GM18505 (cell line): Measurements from ENCODE around the gene CATSPER4.
"Not testable (repeated sequence)": the region's sequence is repeated elsewhere in the genome, so short reads cannot be mapped to it uniquely, and the experiment has no call there.

Source experiments
- ATAC-seq: cut with Tn5 transposase; IDR thresholded peaks from one replicate; pipeline ENCODE4 v1.9.1; 2021; ENCODE audit not compliant: unreplicated experiment
- POLR2A ChIP-seq: IDR thresholded peaks from 4 replicates; pipeline ENCODE4 v1.6.1; 2011; ENCODE audit warnings: borderline replicate concordance; ENCODE audit not compliant: insufficient read depth, insufficient read length; ENCODE audit errors: extremely low read depth

CATSPER4 gene

GRCh38 chr1:26220199-26220912 lies 30.0 kb downstream of the CATSPER4 start:
- no peak for TF ChIP-seq POLR2A
- ATAC-seq, result no peak

DNA sequence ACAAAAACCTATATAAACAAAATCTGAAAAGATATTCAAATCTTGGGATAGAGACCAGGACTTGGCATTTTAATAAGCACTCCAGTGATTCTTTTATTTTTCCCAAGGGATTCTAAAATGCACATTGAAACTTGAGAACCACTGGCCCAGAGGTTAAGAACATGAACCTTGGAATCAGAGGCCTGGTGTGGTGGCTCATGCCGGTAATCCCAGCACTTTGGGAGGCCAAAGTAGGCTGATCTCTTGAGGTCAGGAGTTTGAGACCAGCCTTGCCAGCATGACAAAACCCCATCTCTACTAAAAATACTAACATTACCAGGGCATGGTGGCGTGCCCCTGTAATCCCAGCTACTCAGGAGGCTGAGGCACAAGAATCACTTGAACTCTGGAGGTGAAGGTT lies 30.7 kb downstream of the CATSPER4 start:
- no peak for ATAC-seq
- no peak for TF ChIP-seq POLR2A

- no peak for TF ChIP-seq POLR2A
- no peak for ATAC-seq
Measured at GRCh38 chr1:26224606-26225005, 34.2 kb downstream of the CATSPER4 start.

GRCh38 chr1:26225033-26225831 lies 34.8 kb downstream of the CATSPER4 start:
- TF ChIP-seq POLR2A, result no peak
- ATAC-seq, result no peak

DNA sequence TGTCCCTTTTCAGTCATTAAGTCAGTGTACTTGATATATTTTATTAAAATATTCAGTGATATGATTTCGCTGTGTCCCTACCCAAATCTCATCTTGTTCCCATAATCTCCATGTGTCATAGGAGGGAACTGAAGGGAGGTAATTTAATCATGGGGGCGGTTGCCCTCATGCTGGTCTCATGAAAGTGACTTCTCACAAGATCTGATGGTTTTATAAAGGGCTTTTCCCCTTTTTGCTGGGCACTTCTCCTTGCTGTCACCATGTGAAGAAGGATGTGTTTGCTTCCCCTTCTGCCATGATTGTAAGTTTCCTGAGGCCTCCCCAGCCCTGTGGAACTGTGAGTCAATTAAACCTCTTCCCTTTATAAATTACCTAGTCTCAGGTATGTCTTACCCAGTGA lies 40.3 kb downstream of the CATSPER4 start:
- ATAC-seq, result not testable (repeated sequence)

DNA sequence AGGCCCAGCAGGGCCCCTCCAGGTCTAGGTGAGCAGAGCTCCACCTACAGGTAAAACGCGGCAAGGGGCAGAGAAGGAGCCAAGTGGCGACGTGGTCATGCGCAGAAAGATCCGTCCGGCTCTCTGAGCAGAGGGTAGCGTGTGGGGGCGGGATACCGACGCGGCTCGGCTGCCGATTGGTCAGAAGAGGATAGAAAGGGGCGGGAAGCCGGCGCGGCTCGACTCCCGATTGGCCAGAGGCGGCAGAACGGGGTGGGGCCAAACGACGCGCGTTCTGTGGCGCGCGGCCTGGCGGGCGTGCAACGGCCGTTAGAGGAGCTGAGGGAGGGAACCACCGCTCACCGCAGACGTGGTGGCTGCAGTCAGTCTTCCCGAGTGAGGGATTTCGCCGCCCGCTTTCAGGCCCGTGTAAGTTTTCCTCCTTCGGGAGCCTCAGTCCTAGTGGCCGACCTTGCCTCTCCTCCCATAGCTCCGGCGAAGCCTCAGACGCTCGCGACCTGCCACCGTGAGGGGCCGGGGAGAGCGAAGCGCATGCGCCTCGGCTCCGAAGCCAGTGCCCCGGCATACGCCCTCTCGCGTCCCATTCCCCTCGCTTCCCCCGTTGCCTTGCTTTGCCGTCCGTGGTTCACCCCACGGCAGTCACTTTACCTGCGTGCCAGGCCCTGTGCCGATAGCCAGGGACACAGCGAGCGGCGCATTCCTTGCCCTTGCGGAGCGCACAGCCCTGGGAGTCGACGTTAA lies 43.7 kb downstream of the CATSPER4 start, which contains the start of gene CEP85:
Gene CEP85, plus strand, starts transcription at position 298 of the 741 bp plus-strand sequence. CDS start 5,584 bp downstream, outside the sequence.
- peak; percentile 88 for TF ChIP-seq POLR2A
- peak; percentile 85 for ATAC-seq

DNA sequence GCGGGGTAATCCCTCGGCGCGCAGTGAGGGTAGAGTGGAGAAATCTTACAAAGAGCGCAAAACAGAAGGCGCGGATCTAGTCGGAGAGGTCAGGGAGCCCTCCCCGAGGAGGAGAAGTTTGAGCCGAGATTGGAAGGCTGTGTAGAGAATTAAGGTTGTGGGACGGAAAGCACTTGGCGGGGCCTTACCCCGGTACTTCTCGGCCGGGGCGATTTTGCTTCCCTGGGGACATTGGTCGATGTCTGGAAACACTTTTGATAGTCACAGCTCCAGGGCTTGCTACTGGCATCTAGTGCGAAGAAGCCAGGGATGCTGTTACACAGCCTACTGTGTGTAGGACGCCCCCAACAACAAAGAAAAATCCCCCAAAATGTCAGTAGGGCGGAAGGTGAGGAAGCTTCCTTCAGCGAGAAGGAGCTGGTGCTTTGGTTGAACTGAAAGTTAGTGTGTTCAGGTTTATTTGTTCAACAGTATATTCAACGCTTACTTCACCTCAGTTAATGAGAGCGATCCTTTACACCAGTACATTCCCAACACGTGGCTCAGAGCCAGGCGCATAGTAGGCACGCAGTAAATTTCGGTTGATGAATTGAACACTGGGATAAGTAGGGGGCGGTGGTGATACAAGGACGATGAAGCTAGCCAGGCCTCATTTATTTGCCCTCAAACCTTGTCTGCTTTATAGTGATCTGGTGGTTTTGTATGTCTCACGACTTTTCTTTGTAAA lies 44.4 kb downstream of the CATSPER4 start:
- TF ChIP-seq POLR2A, result no peak
- peak; percentile 1 for ATAC-seq

DNA sequence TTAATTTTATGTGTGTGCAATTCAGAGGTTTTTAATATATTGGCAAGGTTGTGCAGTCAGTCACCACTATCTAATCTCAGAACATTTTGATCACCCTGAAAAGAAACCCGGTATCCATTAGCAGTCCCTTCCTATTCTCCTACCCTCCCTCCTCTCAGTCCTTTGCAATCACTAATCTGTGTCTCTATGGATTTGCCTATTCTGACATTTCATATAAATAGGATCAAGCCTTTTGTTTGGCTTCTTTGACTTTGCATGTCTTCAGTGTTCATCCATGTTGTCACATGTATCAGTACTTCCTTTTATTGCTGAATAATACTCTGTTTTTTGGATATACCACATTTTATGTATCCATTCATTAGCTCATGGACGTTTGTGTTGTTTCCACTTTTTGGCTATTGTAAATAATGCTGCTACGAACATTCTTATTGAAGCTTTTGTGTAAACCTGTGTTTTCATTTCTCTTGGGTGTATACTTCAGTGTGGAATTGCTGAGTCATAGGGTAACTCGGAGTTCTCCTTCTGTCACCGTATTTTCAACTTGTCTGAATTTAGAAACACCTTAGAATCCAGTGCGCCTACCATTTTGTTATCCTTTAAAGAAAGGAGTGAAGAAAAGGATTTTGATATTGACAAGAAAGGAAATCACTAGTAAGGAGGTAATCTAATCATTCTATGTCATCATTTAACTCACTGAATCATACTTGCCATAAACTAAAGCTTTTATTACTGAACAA lies 47.0 kb downstream of the CATSPER4 start:
- no peak for TF ChIP-seq POLR2A
- ATAC-seq, result no peak

GRCh38 chr1:26239936-26240335 lies 49.5 kb downstream of the CATSPER4 start:
- no peak for ATAC-seq
- TF ChIP-seq POLR2A, result no peak
